HTERT RPE-1 (cell line): Measurements from ENCODE around the gene SCYL3.
"Not testable (repeated sequence)": the region's sequence is repeated elsewhere in the genome, so short reads cannot be mapped to it uniquely, and the experiment has no call there.

ENCODE experiments used
- in situ Hi-C: fragments of 300-500 bp; cut with MboI; formaldehyde crosslinking; loops from 4 replicates; pipeline ENCODE4 v1.14.3; 2020; ENCODE audit warnings: low sequenced_read_pairs

The SCYL3 gene

DNA sequence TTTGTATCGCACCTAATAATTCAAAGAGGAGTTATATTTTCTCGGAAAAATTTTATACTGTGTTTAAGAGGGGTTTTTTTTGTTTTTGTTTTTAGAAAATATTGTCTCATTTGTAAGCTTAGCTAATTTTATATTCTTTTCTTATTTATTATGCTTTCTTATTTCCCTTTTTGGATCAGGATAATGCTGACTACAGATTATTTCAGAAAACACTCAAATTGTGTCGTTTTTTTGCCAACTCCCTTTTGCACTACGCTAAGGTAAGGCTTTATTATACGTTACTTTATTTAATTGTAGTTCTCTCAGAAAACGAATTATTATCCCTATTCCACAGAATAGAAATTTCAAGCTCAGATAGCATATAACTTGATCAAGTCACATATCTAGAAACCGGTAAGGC, 72.2 kb downstream of the SCYL3 start:
- in situ Hi-C loops: no loop called here

DNA sequence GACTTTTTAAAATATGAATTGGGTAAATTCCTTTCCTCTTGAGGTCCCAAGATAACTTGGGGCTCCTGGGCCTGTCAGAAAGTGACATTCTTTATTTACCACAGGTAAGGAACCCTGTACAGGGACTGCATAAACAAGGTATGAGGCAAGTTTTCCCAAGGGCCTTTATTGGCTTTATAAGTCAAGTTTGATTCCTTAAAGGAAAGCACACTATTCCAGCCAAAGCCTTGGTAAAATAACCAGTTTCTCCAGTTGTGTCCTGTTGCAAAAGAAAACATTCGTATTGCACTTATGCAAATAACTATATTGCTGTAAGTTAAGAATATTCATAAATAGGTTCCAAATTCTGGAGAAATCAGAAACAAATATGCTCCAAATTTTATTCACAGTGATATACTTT, 77.1 kb downstream of the SCYL3 start:
- in situ Hi-C loops: no loop called here

GRCh38 chr1:169814265-169814664, 79.4 kb downstream of the SCYL3 start:
- in situ Hi-C loops: no loop called here

- in situ Hi-C loops: no loop called here
Observed at GRCh38 chr1:169812131-169812530, 81.6 kb downstream of the SCYL3 start.

DNA sequence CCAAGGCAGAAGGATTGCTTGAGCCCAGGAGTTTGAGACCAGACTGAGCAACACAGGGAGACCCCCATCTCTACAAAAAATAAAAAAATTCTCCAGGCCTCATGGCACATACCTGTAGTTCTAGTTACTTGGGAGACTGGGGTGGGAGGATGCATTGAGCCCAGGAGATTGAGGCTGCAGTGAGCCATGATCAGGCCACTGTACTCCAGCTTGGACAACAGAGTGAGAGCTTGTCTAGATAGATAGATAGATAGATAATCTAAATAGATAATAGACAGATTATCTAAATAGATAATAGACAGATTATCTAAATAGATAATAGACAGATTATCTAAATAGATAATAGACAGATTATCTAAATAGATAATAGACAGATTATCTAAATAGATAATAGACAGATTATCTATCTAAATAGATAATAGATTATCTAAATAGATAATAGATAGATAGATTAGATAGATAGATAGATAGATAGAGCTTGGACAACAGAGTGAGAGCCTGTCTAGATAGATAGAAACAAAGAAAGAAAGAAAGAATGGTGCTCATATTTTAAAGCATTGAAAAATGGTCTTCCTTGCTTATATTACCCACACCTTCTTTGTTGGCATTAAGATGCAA, 82.2 kb downstream of the SCYL3 start:
- in situ Hi-C loops: not testable (repeated sequence)

- in situ Hi-C loops: no loop called here
Observed at GRCh38 chr1:169809370-169810095, 84.2 kb downstream of the SCYL3 start.

DNA sequence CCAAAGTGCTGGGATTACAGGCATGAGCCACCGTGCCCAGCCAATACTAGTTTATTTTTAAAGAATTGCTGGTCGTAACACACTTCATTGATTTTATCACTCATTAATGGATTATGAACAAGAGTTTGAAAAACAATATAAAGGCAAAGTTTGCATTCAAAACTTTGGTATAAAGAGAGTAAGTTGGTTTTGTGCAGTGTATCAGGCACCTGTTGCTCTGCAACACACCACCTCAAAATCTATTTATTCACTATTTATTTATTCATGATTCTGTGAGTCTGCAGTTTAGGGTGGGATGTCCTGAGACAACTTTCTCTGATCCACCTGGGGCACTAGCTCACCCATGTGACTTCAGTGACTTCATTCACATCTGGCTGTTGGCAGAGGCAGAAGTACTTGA, 88.8 kb downstream of the SCYL3 start:
- in situ Hi-C loops: no loop called here

DNA sequence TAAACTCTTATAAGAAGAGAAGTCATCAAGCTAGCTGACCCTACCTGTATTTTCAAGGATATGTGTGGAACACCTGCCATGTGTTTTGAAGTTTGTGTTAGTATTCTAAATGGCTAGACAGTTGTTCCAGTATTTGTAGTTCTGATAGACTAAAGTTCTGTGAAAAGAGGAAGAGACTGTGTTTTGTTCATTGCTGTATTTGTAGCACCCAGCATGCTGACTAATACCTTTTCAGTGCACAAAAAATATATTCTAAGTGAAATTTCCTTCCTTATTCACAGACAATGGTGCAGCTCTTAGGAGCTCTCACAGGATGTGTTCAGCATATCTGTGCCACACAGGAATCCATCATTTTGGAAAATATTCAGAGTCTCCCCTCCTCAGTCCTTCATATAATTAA, 90.8 kb downstream of the SCYL3 start:
- in situ Hi-C loops: no loop called here
